HepG2 (cell line): ENCODE data around the gene SMC1B. TPM values are rescaled to one million over a fixed set of nuclear protein-coding genes. Genes with fewer than 3 reads are reported as not detected.

Experiments
- ATAC-seq: fragments of 200-7000 bp; cut with Tn5 transposase; 3 replicates; pipeline ENCODE4 v1.9.1; 2020; ENCODE audit warnings: mild to moderate bottlenecking, moderate library complexity
- BruUV-seq: library from RNA; stranded (reverse); fragments of 400-500 nt; replicated peaks from 2 replicates; lab custom pipeline; 2021; lab: Mats Ljungman, UMichigan
- CTCF ChIA-PET: fragments of 300-600 bp; formaldehyde crosslinking; extraction: SDS; loops from one replicate; lab custom pipeline; 2021; ENCODE audit warnings: low total read pairs, inconsistent platforms, low intra/inter-chr PET ratio; lab: Yijun Ruan, JAX
- POLR2A ChIA-PET: fragments of 350-600 bp; sonication (Branson Sonifier 250); formaldehyde crosslinking; loops from one replicate; lab custom pipeline; 2020; ENCODE audit warnings: antibody characterized with exemption, inconsistent platforms; lab: Yijun Ruan, JAX
- DNase-seq: peaks from one replicate; pipeline ENCODE4 v3.0.0-alpha.2; 2015; ENCODE audit warnings: low spot score
- FAIRE-seq: peaks from 3 replicates; lab custom pipeline; 2011; peaks lifted over from hg19 to GRCh38; lab: Jason Lieb, UNC
- H2AFZ ChIP-seq: one replicate; pipeline ENCODE4 v1.6.1; 2011; ENCODE audit warnings: low read length, inconsistent platforms
- H3K27ac ChIP-seq: fragments of 300-600 bp; 3 replicates; pipeline ENCODE4 v1.8.0; 2011; ENCODE audit warnings: mixed run types, mild to moderate bottlenecking, mixed read lengths, low read length, inconsistent platforms; ENCODE audit not compliant: insufficient read depth; ENCODE audit errors: extremely low read length
- H3K27me3 ChIP-seq, 2 experiments: fragments of 200-600 bp in 1 of 2; 2 replicates in 1 of 2; 3 replicates in 1 of 2; pipeline versions ENCODE4 v1.6.0 to v1.8.0; 2011; ENCODE audit warnings: low read length in 2 of 2, mild to moderate bottlenecking in 2 of 2, moderate library complexity in 2 of 2, inconsistent platforms in 1 of 2; ENCODE audit not compliant: insufficient read depth in 2 of 2, control insufficient read depth in 1 of 2
- H3K36me3 ChIP-seq, 2 experiments: fragments of 200-600 bp in 1 of 2; replicated peaks in 1 of 2; 2 replicates in 1 of 2; 3 replicates in 1 of 2; pipeline versions ENCODE4 v1.5.1 to v1.8.0; 2011; ENCODE audit warnings: low read length in 2 of 2, inconsistent platforms in 1 of 2; ENCODE audit not compliant: insufficient read depth in 2 of 2, control insufficient read depth in 1 of 2
- H3K4me1 ChIP-seq: 2 replicates; pipeline ENCODE4 v1.5.1; 2012; ENCODE audit warnings: low read length, inconsistent platforms; ENCODE audit not compliant: insufficient read depth
- H3K4me2 ChIP-seq: 2 replicates; pipeline ENCODE4 v1.6.0; 2011; ENCODE audit warnings: low read depth, low read length, inconsistent platforms
- H3K4me3 ChIP-seq, 3 experiments: fragments of 200-600 bp in 1 of 3; sonication (generic), shearing (Covaris generic) in 1 of 3; replicated peaks in 1 of 3; 2 replicates each; pipeline ENCODE4 v1.5.1; 2011 to 2016; ENCODE audit warnings: low read length in 3 of 3, inconsistent platforms in 2 of 3, low read depth in 2 of 3, mild to moderate bottlenecking in 2 of 3, control low read depth in 1 of 3, mixed read lengths in 1 of 3; ENCODE audit not compliant: insufficient read depth in 1 of 3
- H3K79me2 ChIP-seq: one replicate; pipeline ENCODE4 v1.6.1; 2011; ENCODE audit warnings: low read length, inconsistent platforms; ENCODE audit not compliant: insufficient read depth
- H3K9ac ChIP-seq: 2 replicates; pipeline ENCODE4 v1.6.0; 2011; ENCODE audit warnings: mild to moderate bottlenecking, low read depth, low read length, inconsistent platforms; ENCODE audit not compliant: insufficient read depth
- H3K9me3 ChIP-seq: 2 replicates; pipeline ENCODE4 v1.5.1; 2012; ENCODE audit warnings: mild to moderate bottlenecking, low read length
- H4K20me1 ChIP-seq: 2 replicates; pipeline ENCODE4 v1.6.0; 2011; ENCODE audit warnings: inconsistent platforms, mild to moderate bottlenecking, low read length, moderate library complexity; ENCODE audit not compliant: insufficient read depth
- ATF7 ChIP-seq, 2 experiments: fragments of 450-650 bp in 1 of 2; sonication (generic) in 1 of 2; formaldehyde crosslinking in 1 of 2; IDR thresholded peaks; 2 replicates each; pipeline versions ENCODE4 v1.4.0 to v1.6.1; 2016 to 2020; ENCODE audit warnings: antibody characterized with exemption in 1 of 2, mild to moderate bottlenecking in 1 of 2, missing genetic modification reagents in 1 of 2
- FOXA3 ChIP-seq: IDR thresholded peaks from 2 replicates; pipeline ENCODE4 v1.6.1; 2016; ENCODE audit warnings: missing genetic modification reagents, missing compliant biosample characterization
- KDM5B ChIP-seq: sonication (generic); formaldehyde crosslinking; IDR thresholded peaks from 2 replicates; pipeline ENCODE4 v1.4.0; 2020; ENCODE audit warnings: missing genetic modification reagents, mild to moderate bottlenecking, borderline replicate concordance
- NAIF1 ChIP-seq: sonication (generic); formaldehyde crosslinking; IDR thresholded peaks from 2 replicates; pipeline ENCODE4 v1.5.0; 2020; ENCODE audit warnings: mild to moderate bottlenecking, missing genetic modification reagents, borderline replicate concordance
- ZFP36L2 ChIP-seq: sonication (generic); formaldehyde crosslinking; IDR thresholded peaks from 2 replicates; pipeline ENCODE4 v1.4.0; 2020; ENCODE audit warnings: missing genetic modification reagents
- ZNF12 ChIP-seq: sonication (generic); formaldehyde crosslinking; IDR thresholded peaks from 2 replicates; pipeline ENCODE4 v1.5.0; 2020; ENCODE audit warnings: missing genetic modification reagents
- ZNF180 ChIP-seq: sonication (generic); formaldehyde crosslinking; IDR thresholded peaks from 2 replicates; pipeline ENCODE4 v1.4.0; 2020; ENCODE audit warnings: low read depth, missing genetic modification reagents, borderline replicate concordance
- ZNF562 ChIP-seq: sonication (generic); formaldehyde crosslinking; IDR thresholded peaks from 2 replicates; pipeline ENCODE4 v1.8.0; 2022; ENCODE audit warnings: missing genetic modification reagents, borderline replicate concordance
- ZNF605 ChIP-seq: sonication (generic); formaldehyde crosslinking; IDR thresholded peaks from 2 replicates; pipeline ENCODE4 v1.8.0; 2022; ENCODE audit warnings: mild to moderate bottlenecking, missing genetic modification reagents
- WGBS: methylation state at CpG from one replicate; pipeline ENCODE4 v1.1.6; 2017; ENCODE audit warnings: low lambda C conversion rate; 5-methylcytosine and 5-hydroxymethylcytosine counted together
- in situ Hi-C: cut with HindIII; loops from 2 replicates; pipeline ENCODE4 v1.10.0; 2017; ENCODE audit warnings: low pct_unique_long_range_greater_than_20kb; ENCODE audit not compliant: extremely low pct_ligation_motif_present
- intact Hi-C: fragments of 100-400 bp; cut with micrococcal nuclease; formaldehyde crosslinking; loops from one replicate; pipeline ENCODE4 v1.10.0; 2022; ENCODE audit not compliant: unreplicated experiment
- polyA plus RNA-seq, 8 experiments: library from polyadenylated mRNA; depleted of rRNA in 3 of 8; stranded (reverse) in 7 of 8; unstranded in 1 of 8; fragments of >200 nt; fragmentation: Illumina TruSeq in 4 of 8; extraction: Trizol in 4 of 8; gene quantifications; 2 replicates each; pipeline versions ENCODE4 v1.2.1 to v1.2.3, GENCODE V29; 2011 to 2016; ENCODE audit warnings: low read depth in 4 of 8, missing spikeins in 1 of 8, mixed read lengths in 1 of 8; ENCODE audit not compliant: insufficient read depth in 1 of 8
- total RNA-seq, 5 experiments: library from RNA; depleted of rRNA; stranded (reverse); fragments of >200 nt; fragmentation: Illumina TruSeq; extraction: Trizol; gene quantifications; 2 replicates each; pipeline ENCODE4 v1.2.3, GENCODE V29; 2016; ENCODE audit warnings: low read depth in 1 of 5
- TF ChIP-seq, protein P1 (sequence below): sonication (generic); formaldehyde crosslinking; IDR thresholded peaks from 2 replicates; pipeline ENCODE4 v1.5.0; 2020; ENCODE audit warnings: missing genetic modification reagents
- TF ChIP-seq, protein P2 (sequence below): sonication (generic); formaldehyde crosslinking; IDR thresholded peaks from 2 replicates; pipeline ENCODE4 v1.8.1; 2022; ENCODE audit warnings: low read depth, mild to moderate bottlenecking, missing genetic modification reagents
- TF ChIP-seq, protein P3 (sequence below), 2 experiments: sonication (generic) in 1 of 2; formaldehyde crosslinking in 1 of 2; IDR thresholded peaks; 2 replicates each; pipeline versions ENCODE4 v1.5.1 to v1.6.1; 2011 to 2020; ENCODE audit warnings: borderline replicate concordance in 1 of 2, low read depth in 1 of 2, low read length in 1 of 2, mild to moderate bottlenecking in 1 of 2, missing genetic modification reagents in 1 of 2, moderate library complexity in 1 of 2
- TF ChIP-seq, protein P4 (sequence below): sonication (generic); formaldehyde crosslinking; IDR thresholded peaks from 2 replicates; pipeline ENCODE4 v1.5.0; 2020; ENCODE audit warnings: mild to moderate bottlenecking, missing genetic modification reagents

Gene SMC1B
- total and polyA plus RNA-seq, 2 of the 13 experiments (the other 11 are each of a cell fraction or from before 2014, with no cell fraction given), result not detected

DNA sequence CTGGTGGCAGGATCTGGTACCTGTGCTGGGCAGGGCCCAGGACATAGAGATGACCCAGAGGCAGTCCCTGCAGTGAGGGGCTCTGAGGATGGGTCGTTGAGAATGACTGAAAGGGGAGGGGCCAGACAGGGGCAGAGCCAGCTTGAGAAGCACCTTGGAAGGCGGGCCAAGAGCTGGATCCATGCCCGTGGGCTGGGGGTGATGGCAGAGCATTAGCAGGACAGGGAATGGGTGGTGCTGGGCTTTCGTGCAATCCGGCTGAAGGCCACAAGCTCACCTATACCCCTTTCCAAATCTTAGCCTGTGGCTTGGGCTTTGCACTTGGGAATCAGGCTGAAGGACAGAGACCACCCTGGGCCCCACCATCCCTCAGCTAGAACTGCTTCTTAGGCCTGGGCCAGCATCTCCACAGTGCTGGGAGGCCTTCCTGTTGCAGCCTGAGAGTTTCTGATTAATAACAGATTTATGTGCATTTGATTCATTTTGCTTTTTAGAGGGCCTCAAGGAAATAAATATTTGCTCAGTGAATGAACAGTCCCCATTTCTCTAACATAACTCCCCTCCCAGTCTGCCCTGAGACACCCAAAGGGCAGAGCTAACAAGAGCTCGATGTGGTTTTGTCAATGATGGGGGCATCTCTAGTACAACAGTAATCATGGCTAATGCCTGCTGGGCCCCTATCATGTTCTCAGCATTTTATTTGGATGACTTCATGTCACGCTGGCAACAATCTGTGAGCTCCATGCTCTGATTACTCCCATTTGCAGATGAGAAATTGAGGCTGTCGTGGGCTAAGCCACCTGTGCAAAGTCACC, 39.4 kb upstream of the SMC1B start:
- ATAC-seq, result no peak
- H3K4me1 ChIP-seq, result no peaks in the 10 kb centered on the region
- POLR2A ChIA-PET, result no interaction called here
- H3K27me3 ChIP-seq, result peaks cover 1 to 21% of the 10 kb centered on the region in 2 experiments; a peak in 2 of 5 replicates
- H4K20me1 ChIP-seq, result no peaks in the 10 kb centered on the region
- in situ Hi-C loops, result no loop called here
- no peak overlapping the region for H3K9ac ChIP-seq
- no peak for DNase-seq
- H3K9me3 ChIP-seq, result no peaks in the 10 kb centered on the region
- 26% methylated on average over 6 of the region's 8 CpGs for WGBS
- CTCF ChIA-PET, result no interaction called here
- BruUV-seq, result no TSS peak
- H3K36me3 ChIP-seq, result no peaks in the 10 kb centered on the region
- H3K79me2 ChIP-seq, result no peaks in the 10 kb centered on the region
- no peak for FAIRE-seq
- H3K27ac ChIP-seq, result no peak overlapping the region
- no peak overlapping the region for H2AFZ ChIP-seq
- H3K4me2 ChIP-seq, result no peak overlapping the region
- no peak overlapping the region for H3K4me3 ChIP-seq
- intact Hi-C loops, result no loop called here
- no peak for TF ChIP-seq ZFP36L2
- TF ChIP-seq, protein P1, sequence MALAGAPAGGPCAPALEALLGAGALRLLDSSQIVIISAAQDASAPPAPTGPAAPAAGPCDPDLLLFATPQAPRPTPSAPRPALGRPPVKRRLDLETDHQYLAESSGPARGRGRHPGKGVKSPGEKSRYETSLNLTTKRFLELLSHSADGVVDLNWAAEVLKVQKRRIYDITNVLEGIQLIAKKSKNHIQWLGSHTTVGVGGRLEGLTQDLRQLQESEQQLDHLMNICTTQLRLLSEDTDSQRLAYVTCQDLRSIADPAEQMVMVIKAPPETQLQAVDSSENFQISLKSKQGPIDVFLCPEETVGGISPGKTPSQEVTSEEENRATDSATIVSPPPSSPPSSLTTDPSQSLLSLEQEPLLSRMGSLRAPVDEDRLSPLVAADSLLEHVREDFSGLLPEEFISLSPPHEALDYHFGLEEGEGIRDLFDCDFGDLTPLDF (CRISPR knock-in tag), result no peak
- TF ChIP-seq KDM5B (CRISPR knock-in tag), result no peak
- TF ChIP-seq, protein P2, sequence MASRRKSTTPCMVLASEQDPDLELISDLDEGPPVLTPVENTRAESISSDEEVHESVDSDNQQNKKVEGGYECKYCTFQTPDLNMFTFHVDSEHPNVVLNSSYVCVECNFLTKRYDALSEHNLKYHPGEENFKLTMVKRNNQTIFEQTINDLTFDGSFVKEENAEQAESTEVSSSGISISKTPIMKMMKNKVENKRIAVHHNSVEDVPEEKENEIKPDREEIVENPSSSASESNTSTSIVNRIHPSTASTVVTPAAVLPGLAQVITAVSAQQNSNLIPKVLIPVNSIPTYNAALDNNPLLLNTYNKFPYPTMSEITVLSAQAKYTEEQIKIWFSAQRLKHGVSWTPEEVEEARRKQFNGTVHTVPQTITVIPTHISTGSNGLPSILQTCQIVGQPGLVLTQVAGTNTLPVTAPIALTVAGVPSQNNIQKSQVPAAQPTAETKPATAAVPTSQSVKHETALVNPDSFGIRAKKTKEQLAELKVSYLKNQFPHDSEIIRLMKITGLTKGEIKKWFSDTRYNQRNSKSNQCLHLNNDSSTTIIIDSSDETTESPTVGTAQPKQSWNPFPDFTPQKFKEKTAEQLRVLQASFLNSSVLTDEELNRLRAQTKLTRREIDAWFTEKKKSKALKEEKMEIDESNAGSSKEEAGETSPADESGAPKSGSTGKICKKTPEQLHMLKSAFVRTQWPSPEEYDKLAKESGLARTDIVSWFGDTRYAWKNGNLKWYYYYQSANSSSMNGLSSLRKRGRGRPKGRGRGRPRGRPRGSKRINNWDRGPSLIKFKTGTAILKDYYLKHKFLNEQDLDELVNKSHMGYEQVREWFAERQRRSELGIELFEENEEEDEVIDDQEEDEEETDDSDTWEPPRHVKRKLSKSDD (CRISPR knock-in tag), result no peak
- no peak for TF ChIP-seq NAIF1 (CRISPR knock-in tag)
- no peak for TF ChIP-seq FOXA3 (CRISPR knock-in tag)
- no peak for TF ChIP-seq ZNF180 (CRISPR knock-in tag)
- no peak for TF ChIP-seq ZNF605 (CRISPR knock-in tag)
- TF ChIP-seq, protein P3, sequence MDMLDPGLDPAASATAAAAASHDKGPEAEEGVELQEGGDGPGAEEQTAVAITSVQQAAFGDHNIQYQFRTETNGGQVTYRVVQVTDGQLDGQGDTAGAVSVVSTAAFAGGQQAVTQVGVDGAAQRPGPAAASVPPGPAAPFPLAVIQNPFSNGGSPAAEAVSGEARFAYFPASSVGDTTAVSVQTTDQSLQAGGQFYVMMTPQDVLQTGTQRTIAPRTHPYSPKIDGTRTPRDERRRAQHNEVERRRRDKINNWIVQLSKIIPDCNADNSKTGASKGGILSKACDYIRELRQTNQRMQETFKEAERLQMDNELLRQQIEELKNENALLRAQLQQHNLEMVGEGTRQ (IDR thresholded peaks at IDR 0.05; ENCODE audit: low read depth, low read length), result no peak
- TF ChIP-seq, protein P3 (CRISPR knock-in tag; IDR thresholded peaks at IDR 0.05; ENCODE audit: borderline replicate concordance), result no peak
- TF ChIP-seq ATF7 (IDR thresholded peaks at IDR 0.05), result no peak
- no peak for TF ChIP-seq ATF7 (CRISPR knock-in tag; IDR thresholded peaks at IDR 0.05)
- no peak for TF ChIP-seq ZNF12 (CRISPR knock-in tag)
- TF ChIP-seq ZNF562 (CRISPR knock-in tag), result no peak
- TF ChIP-seq, protein P4, sequence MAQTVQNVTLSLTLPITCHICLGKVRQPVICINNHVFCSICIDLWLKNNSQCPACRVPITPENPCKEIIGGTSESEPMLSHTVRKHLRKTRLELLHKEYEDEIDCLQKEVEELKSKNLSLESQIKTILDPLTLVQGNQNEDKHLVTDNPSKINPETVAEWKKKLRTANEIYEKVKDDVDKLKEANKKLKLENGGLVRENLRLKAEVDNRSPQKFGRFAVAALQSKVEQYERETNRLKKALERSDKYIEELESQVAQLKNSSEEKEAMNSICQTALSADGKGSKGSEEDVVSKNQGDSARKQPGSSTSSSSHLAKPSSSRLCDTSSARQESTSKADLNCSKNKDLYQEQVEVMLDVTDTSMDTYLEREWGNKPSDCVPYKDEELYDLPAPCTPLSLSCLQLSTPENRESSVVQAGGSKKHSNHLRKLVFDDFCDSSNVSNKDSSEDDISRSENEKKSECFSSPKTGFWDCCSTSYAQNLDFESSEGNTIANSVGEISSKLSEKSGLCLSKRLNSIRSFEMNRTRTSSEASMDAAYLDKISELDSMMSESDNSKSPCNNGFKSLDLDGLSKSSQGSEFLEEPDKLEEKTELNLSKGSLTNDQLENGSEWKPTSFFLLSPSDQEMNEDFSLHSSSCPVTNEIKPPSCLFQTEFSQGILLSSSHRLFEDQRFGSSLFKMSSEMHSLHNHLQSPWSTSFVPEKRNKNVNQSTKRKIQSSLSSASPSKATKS, result no peak
